ENCODE measurements around the gene SDS. TPM values are rescaled to one million over a fixed set of nuclear protein-coding genes. Genes with fewer than 3 reads are reported as not detected.

The SDS gene
- total and polyA plus RNA-seq, 4 experiments from 2014 or later: 1.4 to 1.5 TPM; not detected in 2

- Histone ChIP-seq H3K27me3 (ENCODE audit: insufficient read depth, low read length) (no peaks in the 10 kb centered on the region), H3K27ac (ENCODE audit: low read depth, low read length) (no peak overlapping the region), H3K4me3 (ENCODE audit: low read length in 2 of 2) (no peak overlapping the region), H3K4me1 (ENCODE audit: insufficient read depth, low read length) (no peaks in the 10 kb centered on the region), H3K36me3 (ENCODE audit: insufficient read depth, low read length) (no peaks in the 10 kb centered on the region), H3K9me3 (ENCODE audit: control insufficient read depth in 1 of 2, low read length in 2 of 2) (no peaks in the 10 kb centered on the region)
- Mint-ChIP-seq H3K36me3 (no peaks in the 10 kb centered on the region), H3K4me1 (no peaks in the 10 kb centered on the region), H3K27ac (no peak overlapping the region), H3K4me3 (no peak overlapping the region), H3K9me3 (peaks cover 0 to 2% (median 0%) of the 10 kb centered on the region in 8 donors), H3K27me3 (peaks cover 3 to 5% of the 10 kb centered on the region in 2 donors)
- intact Hi-C loops (cut with micrococcal nuclease): no loop called here
- POLR2A ChIA-PET (ENCODE audit: partially characterized antibody): no interaction called here
- CTCF ChIA-PET (ENCODE audit: partially characterized antibody): no interaction called here
- no peak for DNase-seq
Measured at GRCh38 chr12:113416091-113416754, 12.5 kb upstream of the SDS start.

GRCh38 chr12:113414519-113415038 is 10.9 kb upstream of the SDS start:
- H3K27me3 ChIP-seq (ENCODE audit: insufficient read depth, low read length): no peaks in the 10 kb centered on the region
- Mint-ChIP-seq H3K27me3 (peaks cover 5 to 8% of the 10 kb centered on the region in 2 donors), H3K4me3 (no peak overlapping the region), H3K36me3 (no peaks in the 10 kb centered on the region), H3K27ac (no peak overlapping the region), H3K4me1 (no peaks in the 10 kb centered on the region), H3K9me3 (no peaks in the 10 kb centered on the region)
- H3K27ac ChIP-seq (ENCODE audit: low read depth, low read length): no peak overlapping the region
- H3K4me1 ChIP-seq (ENCODE audit: insufficient read depth, low read length): no peaks in the 10 kb centered on the region
- ChIA-PET POLR2A (ENCODE audit: partially characterized antibody) (no interaction called here), CTCF (ENCODE audit: partially characterized antibody) (interaction anchor here (1.2 kb wide), 1 partner anchor 10 kb away, joined by 4 read pairs; no protein-coding TSS in a partner anchor)
- intact Hi-C loops (cut with micrococcal nuclease): no loop called here
- no peaks in the 10 kb centered on the region for H3K36me3 ChIP-seq (ENCODE audit: insufficient read depth, low read length)
- no peak for DNase-seq
- no peaks in the 10 kb centered on the region for H3K9me3 ChIP-seq (ENCODE audit: control insufficient read depth in 1 of 2, low read length in 2 of 2)
- no peak overlapping the region for H3K4me3 ChIP-seq (ENCODE audit: low read length in 2 of 2)

GRCh38 chr12:113413488-113413939 is 9.8 kb upstream of the SDS start:
- CTCF ChIA-PET (ENCODE audit: partially characterized antibody): interaction anchor here (1.2 kb wide), 2 partner anchors 8 to 11 kb away, joined by 4 read pairs; partner anchors contain the start of gene SDSL
- no peaks in the 10 kb centered on the region for H3K9me3 ChIP-seq (ENCODE audit: control insufficient read depth in 1 of 2, low read length in 2 of 2)
- no peaks in the 10 kb centered on the region for H3K36me3 Mint-ChIP-seq
- no peak overlapping the region for H3K4me3 ChIP-seq (ENCODE audit: low read length in 2 of 2)
- no peaks in the 10 kb centered on the region for H3K9me3 Mint-ChIP-seq
- DNase-seq: no peak
- peaks cover 5 to 8% of the 10 kb centered on the region in 2 donors for H3K27me3 Mint-ChIP-seq
- H3K27ac ChIP-seq (ENCODE audit: low read depth, low read length): no peak overlapping the region
- H3K27me3 ChIP-seq (ENCODE audit: insufficient read depth, low read length): no peaks in the 10 kb centered on the region
- POLR2A ChIA-PET (ENCODE audit: partially characterized antibody): no interaction called here
- H3K4me1 Mint-ChIP-seq: no peaks in the 10 kb centered on the region
- intact Hi-C loops (cut with micrococcal nuclease): no loop called here
- H3K27ac Mint-ChIP-seq: no peak overlapping the region
- H3K36me3 ChIP-seq (ENCODE audit: insufficient read depth, low read length): no peaks in the 10 kb centered on the region
- H3K4me1 ChIP-seq (ENCODE audit: insufficient read depth, low read length): no peaks in the 10 kb centered on the region
- H3K4me3 Mint-ChIP-seq: no peak overlapping the region

- H3K4me3 Mint-ChIP-seq: no peak overlapping the region
- no peaks in the 10 kb centered on the region for H3K9me3 Mint-ChIP-seq
- Histone ChIP-seq H3K4me3 (ENCODE audit: low read length in 2 of 2) (no peak overlapping the region), H3K4me1 (ENCODE audit: insufficient read depth, low read length) (no peaks in the 10 kb centered on the region), H3K9me3 (ENCODE audit: control insufficient read depth in 1 of 2, low read length in 2 of 2) (no peaks in the 10 kb centered on the region), H3K36me3 (ENCODE audit: insufficient read depth, low read length) (no peaks in the 10 kb centered on the region), H3K27me3 (ENCODE audit: insufficient read depth, low read length) (no peaks in the 10 kb centered on the region), H3K27ac (ENCODE audit: low read depth, low read length) (no peak overlapping the region)
- DNase-seq: no peak
- H3K27me3 Mint-ChIP-seq: peaks cover 2 to 7% of the 10 kb centered on the region in 2 donors
- H3K4me1 Mint-ChIP-seq: no peaks in the 10 kb centered on the region
- no peak overlapping the region for H3K27ac Mint-ChIP-seq
- POLR2A ChIA-PET (ENCODE audit: partially characterized antibody): no interaction called here
- CTCF ChIA-PET (ENCODE audit: partially characterized antibody): no interaction called here
- intact Hi-C loops (cut with micrococcal nuclease): no loop called here
- H3K36me3 Mint-ChIP-seq: no peaks in the 10 kb centered on the region
Measured at GRCh38 chr12:113409462-113410124, 5.9 kb upstream of the SDS start.

- no peaks in the 10 kb centered on the region for H3K27me3 ChIP-seq (ENCODE audit: insufficient read depth, low read length)
- Mint-ChIP-seq H3K4me3 (no peak overlapping the region), H3K4me1 (no peaks in the 10 kb centered on the region), H3K27ac (no peak overlapping the region), H3K27me3 (peaks cover 2 to 9% of the 10 kb centered on the region in 2 donors), H3K36me3 (no peaks in the 10 kb centered on the region), H3K9me3 (no peaks in the 10 kb centered on the region)
- no peak for DNase-seq
- H3K27ac ChIP-seq (ENCODE audit: low read depth, low read length): no peak overlapping the region
- no peak overlapping the region for H3K4me3 ChIP-seq (ENCODE audit: low read length in 2 of 2)
- POLR2A ChIA-PET (ENCODE audit: partially characterized antibody): no interaction called here
- H3K36me3 ChIP-seq (ENCODE audit: insufficient read depth, low read length): no peaks in the 10 kb centered on the region
- intact Hi-C loops (cut with micrococcal nuclease): no loop called here
- CTCF ChIA-PET (ENCODE audit: partially characterized antibody): no interaction called here
- no peaks in the 10 kb centered on the region for H3K4me1 ChIP-seq (ENCODE audit: insufficient read depth, low read length)
- H3K9me3 ChIP-seq (ENCODE audit: control insufficient read depth in 1 of 2, low read length in 2 of 2): no peaks in the 10 kb centered on the region
Measured at GRCh38 chr12:113408756-113409298, 5.1 kb upstream of the SDS start.

GRCh38 chr12:113407931-113408600 is 4.4 kb upstream of the SDS start:
- POLR2A ChIA-PET (ENCODE audit: partially characterized antibody): no interaction called here
- H3K27ac ChIP-seq (ENCODE audit: low read depth, low read length): no peak overlapping the region
- intact Hi-C loops (cut with micrococcal nuclease): no loop called here

GRCh38 chr12:113405694-113406093 is 2.0 kb upstream of the SDS start:
- no peaks in the 10 kb centered on the region for H3K4me1 Mint-ChIP-seq
- H3K27ac Mint-ChIP-seq: no peak overlapping the region
- Histone ChIP-seq H3K27me3 (ENCODE audit: insufficient read depth, low read length) (no peaks in the 10 kb centered on the region), H3K4me3 (ENCODE audit: low read length in 2 of 2) (no peak overlapping the region), H3K36me3 (ENCODE audit: insufficient read depth, low read length) (no peaks in the 10 kb centered on the region), H3K27ac (ENCODE audit: low read depth, low read length) (no peak overlapping the region), H3K9me3 (ENCODE audit: control insufficient read depth in 1 of 2, low read length in 2 of 2) (no peaks in the 10 kb centered on the region), H3K4me1 (ENCODE audit: insufficient read depth, low read length) (no peaks in the 10 kb centered on the region)
- ChIA-PET POLR2A (ENCODE audit: partially characterized antibody) (no interaction called here), CTCF (ENCODE audit: partially characterized antibody) (interaction anchor here (2.5 kb wide), 1 partner anchor 20 kb away, joined by 6 read pairs; no protein-coding TSS in a partner anchor)
- intact Hi-C loops (cut with micrococcal nuclease): no loop called here
- H3K36me3 Mint-ChIP-seq: no peaks in the 10 kb centered on the region
- H3K9me3 Mint-ChIP-seq: no peaks in the 10 kb centered on the region
- no peak overlapping the region for H3K4me3 Mint-ChIP-seq
- no peak for DNase-seq
- H3K27me3 Mint-ChIP-seq: peaks cover 2 to 3% of the 10 kb centered on the region in 2 donors

More at GRCh38 chr12:113407931-113408600, 4.4 kb upstream of the SDS start:
- H3K27me3 Mint-ChIP-seq: peaks cover 3 to 9% of the 10 kb centered on the region in 2 donors
- no peak overlapping the region for H3K27ac Mint-ChIP-seq
- no peaks in the 10 kb centered on the region for H3K36me3 Mint-ChIP-seq
- CTCF ChIA-PET (ENCODE audit: partially characterized antibody): no interaction called here
- Histone ChIP-seq H3K4me1 (ENCODE audit: insufficient read depth, low read length) (no peaks in the 10 kb centered on the region), H3K4me3 (ENCODE audit: low read length in 2 of 2) (no peak overlapping the region), H3K27me3 (ENCODE audit: insufficient read depth, low read length) (no peaks in the 10 kb centered on the region), H3K9me3 (ENCODE audit: control insufficient read depth in 1 of 2, low read length in 2 of 2) (no peaks in the 10 kb centered on the region), H3K36me3 (ENCODE audit: insufficient read depth, low read length) (no peaks in the 10 kb centered on the region)
- no peak overlapping the region for H3K4me3 Mint-ChIP-seq
- no peaks in the 10 kb centered on the region for H3K9me3 Mint-ChIP-seq
- H3K4me1 Mint-ChIP-seq: no peaks in the 10 kb centered on the region
- DNase-seq: no peak

Data from CD4-positive, alpha-beta memory T cell (primary cell).